Measurements from ENCODE around the gene IL36RN.

The IL36RN gene
- 0 to 0.68 (median 0.13) reads per million in 4 experiments for total RNA-seq

GRCh38 chr2:113058998-113059960 lies at the start of gene IL36RN:
TSS of gene IL36RN (plus strand) at chr2:113059198. CDS start at chr2:113059439, 241 bp downstream.
- DNase-seq: no peak

- no peak for DNase-seq
Measured at GRCh38 chr2:113009622-113010021, 49.4 kb upstream of the IL36RN start.

GRCh38 chr2:113010088-113010487 lies 48.9 kb upstream of the IL36RN start:
- DNase-seq: no peak

- no peak for DNase-seq
Measured at GRCh38 chr2:113011108-113011507, 47.9 kb upstream of the IL36RN start.

- no peak for DNase-seq
Measured at GRCh38 chr2:113012436-113013335, 46.3 kb upstream of the IL36RN start.

GRCh38 chr2:113013336-113013661 lies 45.7 kb upstream of the IL36RN start:
- no peak for DNase-seq

GRCh38 chr2:113014067-113014466 lies 44.9 kb upstream of the IL36RN start:
- no peak for DNase-seq

GRCh38 chr2:113015042-113015441 lies 44.0 kb upstream of the IL36RN start:
- no peak for DNase-seq

GRCh38 chr2:113015655-113016054 lies 43.3 kb upstream of the IL36RN start:
- DNase-seq: no peak

- no peak for DNase-seq
Measured at GRCh38 chr2:113018509-113018908, 40.5 kb upstream of the IL36RN start.

GRCh38 chr2:113021312-113021711 lies 37.7 kb upstream of the IL36RN start:
- no peak for DNase-seq

- no peak for DNase-seq
Measured at GRCh38 chr2:113024764-113025163, 34.2 kb upstream of the IL36RN start.

GRCh38 chr2:113025737-113026136 lies 33.3 kb upstream of the IL36RN start:
- DNase-seq: no peak

GRCh38 chr2:113027691-113028090 lies 31.3 kb upstream of the IL36RN start:
- no peak for DNase-seq

- DNase-seq: no peak
Measured at GRCh38 chr2:113028112-113028511, 30.9 kb upstream of the IL36RN start.

GRCh38 chr2:113032737-113033136 lies 26.3 kb upstream of the IL36RN start:
- DNase-seq: no peak

- no peak for DNase-seq
Measured at GRCh38 chr2:113034016-113034415, 25.0 kb upstream of the IL36RN start.

GRCh38 chr2:113036763-113037162 lies 22.2 kb upstream of the IL36RN start:
- DNase-seq: no peak

GRCh38 chr2:113038291-113038690 lies 20.7 kb upstream of the IL36RN start:
- no peak for DNase-seq

GRCh38 chr2:113039158-113039557 lies 19.8 kb upstream of the IL36RN start:
- DNase-seq: no peak

GRCh38 chr2:113039719-113040118 lies 19.3 kb upstream of the IL36RN start:
- DNase-seq: no peak

- no peak for DNase-seq
Measured at GRCh38 chr2:113041871-113042270, 17.1 kb upstream of the IL36RN start.

- DNase-seq: no peak
Measured at GRCh38 chr2:113046465-113046864, 12.5 kb upstream of the IL36RN start.
